Neutrophil (primary cell): ENCODE data around the gene TEDC2.
A peak's percentile ranks its signal among the peaks of the same experiment; 100 is the strongest.

Experiments
- H3K27ac ChIP-seq: fragments of 200-600 bp; sonication (generic); 2 replicates; pipeline ENCODE4 v1.5.1; 2016; ENCODE audit warnings: mild to moderate bottlenecking, moderate library complexity
- H3K27me3 ChIP-seq: fragments of 200-600 bp; sonication (generic); 2 replicates; pipeline ENCODE4 v1.6.0; 2016; ENCODE audit warnings: mild to moderate bottlenecking
- H3K36me3 ChIP-seq: fragments of 200-600 bp; sonication (generic); 2 replicates; pipeline ENCODE4 v1.5.1; 2017
- H3K4me1 ChIP-seq, 2 experiments: fragments of 200-600 bp in 1 of 2; sonication (generic) in 1 of 2; 1 replicate in 1 of 2; 2 replicates in 1 of 2; pipeline versions ENCODE4 v1.5.1 to v1.6.1; 2013 to 2016; ENCODE audit warnings: low read depth in 1 of 2, low read length in 1 of 2, mild to moderate bottlenecking in 1 of 2, moderate library complexity in 1 of 2; ENCODE audit not compliant: control insufficient read depth in 1 of 2, insufficient read depth in 1 of 2
- H3K4me3 ChIP-seq, 2 experiments: fragments of 200-600 bp in 1 of 2; sonication (generic) in 1 of 2; 1 replicate in 1 of 2; 2 replicates in 1 of 2; pipeline ENCODE4 v1.5.1; 2013 to 2016; ENCODE audit warnings: low read depth in 1 of 2, low read length in 1 of 2, mild to moderate bottlenecking in 1 of 2, moderate library complexity in 1 of 2
- H3K9me3 ChIP-seq: fragments of 200-600 bp; sonication (generic); 2 replicates; pipeline ENCODE4 v1.5.1; 2016
- TF ChIP-seq, protein P1 (sequence below): fragments of 200-600 bp; sonication (generic); IDR thresholded peaks from 2 replicates; pipeline ENCODE4 v1.5.1; 2016; ENCODE audit warnings: antibody characterized with exemption

TEDC2 gene

DNA sequence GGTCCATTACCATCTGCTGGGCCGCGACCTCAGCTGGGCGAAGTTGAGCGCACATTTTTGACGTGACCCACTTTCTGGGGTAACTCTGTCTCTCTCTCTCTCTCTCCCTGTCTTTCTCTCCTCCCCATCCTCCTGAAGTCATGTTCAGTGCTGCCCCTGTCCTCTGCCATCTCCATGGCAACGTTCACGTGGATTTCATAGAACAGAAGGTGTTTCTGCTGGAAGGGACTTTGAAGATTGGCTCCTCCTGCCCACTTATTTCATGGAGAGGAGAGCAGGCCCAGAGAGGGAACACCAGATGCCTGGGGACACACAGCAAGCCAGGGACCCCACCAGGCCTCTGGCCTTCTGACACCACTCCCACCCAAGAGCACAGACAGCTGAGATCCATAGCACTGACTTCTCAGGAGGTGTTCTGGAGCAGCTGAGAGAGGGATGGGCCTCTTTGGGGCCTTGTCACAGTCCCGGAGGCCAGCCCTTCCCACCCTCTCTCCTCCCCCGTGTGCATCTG lies 34.8 kb upstream of the TEDC2 start:
- peaks cover 13 to 19% of the 10 kb centered on the region in 2 experiments for H3K4me1 ChIP-seq
- no peaks in the 10 kb centered on the region for H3K36me3 ChIP-seq
- H3K9me3 ChIP-seq: no peaks in the 10 kb centered on the region
- no peak overlapping the region for H3K27ac ChIP-seq
- TF ChIP-seq, protein P1, sequence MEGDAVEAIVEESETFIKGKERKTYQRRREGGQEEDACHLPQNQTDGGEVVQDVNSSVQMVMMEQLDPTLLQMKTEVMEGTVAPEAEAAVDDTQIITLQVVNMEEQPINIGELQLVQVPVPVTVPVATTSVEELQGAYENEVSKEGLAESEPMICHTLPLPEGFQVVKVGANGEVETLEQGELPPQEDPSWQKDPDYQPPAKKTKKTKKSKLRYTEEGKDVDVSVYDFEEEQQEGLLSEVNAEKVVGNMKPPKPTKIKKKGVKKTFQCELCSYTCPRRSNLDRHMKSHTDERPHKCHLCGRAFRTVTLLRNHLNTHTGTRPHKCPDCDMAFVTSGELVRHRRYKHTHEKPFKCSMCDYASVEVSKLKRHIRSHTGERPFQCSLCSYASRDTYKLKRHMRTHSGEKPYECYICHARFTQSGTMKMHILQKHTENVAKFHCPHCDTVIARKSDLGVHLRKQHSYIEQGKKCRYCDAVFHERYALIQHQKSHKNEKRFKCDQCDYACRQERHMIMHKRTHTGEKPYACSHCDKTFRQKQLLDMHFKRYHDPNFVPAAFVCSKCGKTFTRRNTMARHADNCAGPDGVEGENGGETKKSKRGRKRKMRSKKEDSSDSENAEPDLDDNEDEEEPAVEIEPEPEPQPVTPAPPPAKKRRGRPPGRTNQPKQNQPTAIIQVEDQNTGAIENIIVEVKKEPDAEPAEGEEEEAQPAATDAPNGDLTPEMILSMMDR: no peak
- peaks cover 15% of the 10 kb centered on the region for H3K27me3 ChIP-seq
- no peak overlapping the region for H3K4me3 ChIP-seq

DNA sequence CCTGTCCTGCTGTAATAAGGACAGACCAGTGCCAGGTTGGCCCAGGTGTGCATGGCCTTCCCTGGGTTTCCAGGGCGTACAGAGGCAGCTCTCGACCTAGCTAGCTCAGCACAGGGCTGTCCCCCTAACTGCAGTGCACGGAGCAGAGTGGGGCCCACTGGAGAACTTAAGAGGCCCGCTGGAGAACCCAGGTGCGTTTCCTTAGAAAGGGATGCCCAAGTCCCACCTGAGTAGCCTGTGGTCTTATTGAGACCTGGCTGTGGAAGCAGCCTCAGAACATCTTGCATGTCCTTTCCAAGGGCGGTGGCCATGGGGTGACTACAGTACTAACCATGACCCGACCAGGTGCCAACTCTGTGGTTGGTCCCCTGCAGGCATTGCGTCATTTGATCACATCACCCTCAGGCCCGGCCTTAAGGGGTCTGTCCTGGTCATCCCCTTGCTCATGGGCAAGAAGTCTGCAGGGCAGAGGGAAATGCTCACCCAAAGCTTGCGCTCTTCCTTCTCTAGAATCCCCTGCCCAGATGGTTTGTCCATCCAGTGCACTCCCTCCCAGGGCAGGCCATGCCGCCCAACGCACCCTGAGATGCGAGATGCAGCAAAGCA lies 34.0 kb upstream of the TEDC2 start:
- H3K36me3 ChIP-seq: no peaks in the 10 kb centered on the region
- H3K27me3 ChIP-seq: peaks cover 12% of the 10 kb centered on the region
- no peak overlapping the region for H3K4me3 ChIP-seq
- TF ChIP-seq, protein P1: no peak
- H3K4me1 ChIP-seq: peaks cover 19 to 23% of the 10 kb centered on the region in 2 experiments
- no peak overlapping the region for H3K27ac ChIP-seq
- H3K9me3 ChIP-seq: no peaks in the 10 kb centered on the region

DNA sequence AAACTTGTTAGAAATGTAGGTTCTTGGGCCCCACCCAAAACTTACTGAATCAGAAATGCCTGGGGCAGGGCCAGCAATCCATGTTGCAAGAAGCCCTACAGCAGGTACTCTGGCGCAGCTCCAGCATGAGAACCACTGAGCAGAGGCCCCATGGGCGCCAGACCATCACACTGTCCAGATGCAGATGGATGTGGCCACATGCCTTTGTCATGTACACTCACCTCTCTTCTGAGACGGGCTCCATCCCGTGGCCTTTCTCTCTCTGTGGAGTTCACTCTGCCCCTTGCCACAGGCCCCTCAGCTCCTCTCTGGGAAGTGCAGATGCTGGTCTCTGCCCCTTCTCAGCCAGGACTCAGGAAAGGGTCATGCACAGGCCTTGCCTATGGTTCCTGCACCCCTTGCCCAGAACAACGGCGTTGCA lies 33.0 kb upstream of the TEDC2 start:
- H3K9me3 ChIP-seq: no peaks in the 10 kb centered on the region
- TF ChIP-seq, protein P1: no peak
- H3K27me3 ChIP-seq: peaks cover 10% of the 10 kb centered on the region
- H3K27ac ChIP-seq: no peak overlapping the region
- no peak overlapping the region for H3K4me3 ChIP-seq
- H3K4me1 ChIP-seq: peaks cover 19 to 23% of the 10 kb centered on the region in 2 experiments
- H3K36me3 ChIP-seq: no peaks in the 10 kb centered on the region

DNA sequence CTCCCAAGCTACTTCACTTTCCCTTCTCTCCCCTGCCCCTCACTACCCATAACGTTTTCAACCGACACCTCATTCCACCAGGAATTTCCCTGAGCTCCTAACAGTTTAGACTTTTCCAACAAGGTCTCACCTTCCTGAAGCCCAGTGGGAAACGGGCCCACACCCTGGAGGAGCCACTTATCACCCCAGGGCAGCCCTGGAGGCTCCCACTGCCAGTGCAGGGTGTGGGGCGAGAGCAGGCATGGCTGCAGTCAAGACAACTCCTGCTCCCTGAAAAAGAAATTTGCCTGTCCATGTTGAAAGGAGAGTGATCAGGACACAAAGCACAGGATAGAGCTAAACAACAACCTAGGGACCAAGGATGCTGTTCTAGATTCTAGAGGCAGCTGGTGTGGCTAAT lies 32.4 kb upstream of the TEDC2 start:
- TF ChIP-seq, protein P1: no peak
- H3K27ac ChIP-seq: no peak overlapping the region

DNA sequence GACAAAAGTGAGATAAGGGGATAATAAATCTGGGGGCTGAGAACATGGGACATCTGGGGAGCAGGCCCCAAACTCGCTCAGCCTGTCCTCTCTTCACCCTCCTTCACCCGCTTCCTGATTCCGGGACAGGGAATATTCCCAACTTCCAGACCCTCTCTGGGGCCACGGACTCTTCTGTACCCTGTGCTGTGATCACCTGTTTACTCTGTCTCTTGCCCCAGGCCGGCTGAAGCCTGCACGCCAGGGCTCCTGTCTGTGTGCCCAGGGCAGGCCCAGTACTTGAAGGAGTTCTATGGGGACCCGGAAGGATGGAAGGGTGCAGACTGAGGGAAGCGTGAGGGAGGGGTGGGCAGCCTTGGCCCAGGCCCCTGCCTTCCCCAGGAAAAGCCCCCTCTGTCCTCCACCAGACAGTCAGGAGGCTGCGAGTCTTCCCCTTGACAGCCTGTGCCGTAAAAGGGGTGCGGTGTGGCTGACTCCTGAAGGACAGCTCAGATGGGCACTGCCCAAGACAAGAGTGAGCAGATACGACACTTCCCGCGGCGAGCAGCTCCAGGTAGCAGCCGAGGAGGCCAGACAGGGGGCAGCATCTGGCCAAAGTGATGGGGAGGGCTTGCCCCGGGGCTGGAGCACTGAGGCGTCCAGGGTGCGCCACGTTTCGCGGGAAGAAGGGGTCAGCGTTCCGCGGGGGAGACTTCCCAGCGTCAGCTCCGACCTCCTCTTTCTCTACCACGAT lies 31.7 kb upstream of the TEDC2 start:
- peaks cover 5% of the 10 kb centered on the region for H3K36me3 ChIP-seq
- H3K27ac ChIP-seq: peak overlapping the region; percentile 47
- TF ChIP-seq, protein P1: no peak
- H3K9me3 ChIP-seq: no peaks in the 10 kb centered on the region
- peak overlapping the region; percentile 95 to 99 for H3K4me3 ChIP-seq
- peaks cover 19 to 23% of the 10 kb centered on the region in 2 experiments for H3K4me1 ChIP-seq
- H3K27me3 ChIP-seq: peaks cover 10% of the 10 kb centered on the region

More for the DNA sequence above, 32.4 kb upstream of the TEDC2 start:
- Histone ChIP-seq H3K4me3 (no peak overlapping the region), H3K27me3 (peaks cover 10% of the 10 kb centered on the region), H3K36me3 (no peaks in the 10 kb centered on the region), H3K9me3 (no peaks in the 10 kb centered on the region), H3K4me1 (peaks cover 19 to 23% of the 10 kb centered on the region in 2 experiments)
